GM19025 (cell line): ENCODE results near the gene GALNTL6.
"Not testable (repeated sequence)": the region's sequence is repeated elsewhere in the genome, so short reads cannot be mapped to it uniquely, and the experiment has no call there.

Source experiments
- ATAC-seq: cut with Tn5 transposase; IDR thresholded peaks from one replicate; pipeline ENCODE4 v1.9.1; 2021; ENCODE audit warnings: mild to moderate bottlenecking, low read depth, moderate library complexity; ENCODE audit not compliant: unreplicated experiment

Gene GALNTL6

DNA sequence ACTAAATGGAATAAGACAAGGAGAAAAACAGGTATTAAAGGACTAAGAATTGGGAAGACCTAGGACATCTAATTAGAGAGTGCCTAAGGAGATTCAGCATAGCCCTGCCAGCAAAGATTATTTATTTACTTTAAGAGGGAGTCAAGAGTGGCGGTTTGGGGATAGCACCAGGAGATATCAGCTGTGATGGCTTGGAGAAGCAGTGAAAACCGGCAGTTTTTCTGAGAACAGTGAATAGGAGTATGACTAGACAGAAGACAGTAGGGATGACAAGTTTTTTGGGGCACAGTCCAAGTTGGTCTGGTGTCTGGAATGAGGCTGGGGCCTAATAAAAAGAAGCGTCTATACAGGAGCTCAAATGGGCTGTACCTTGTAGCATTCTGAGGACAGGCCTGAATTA lies 1143.1 kb downstream of the GALNTL6 start:
- not testable (repeated sequence) for ATAC-seq

- no peak for ATAC-seq
These were observed 1144.0 kb downstream of the GALNTL6 start for GRCh38 chr4:172957216-172957615.

GRCh38 chr4:172962564-172963353 lies 1149.6 kb downstream of the GALNTL6 start:
- no peak for ATAC-seq

DNA sequence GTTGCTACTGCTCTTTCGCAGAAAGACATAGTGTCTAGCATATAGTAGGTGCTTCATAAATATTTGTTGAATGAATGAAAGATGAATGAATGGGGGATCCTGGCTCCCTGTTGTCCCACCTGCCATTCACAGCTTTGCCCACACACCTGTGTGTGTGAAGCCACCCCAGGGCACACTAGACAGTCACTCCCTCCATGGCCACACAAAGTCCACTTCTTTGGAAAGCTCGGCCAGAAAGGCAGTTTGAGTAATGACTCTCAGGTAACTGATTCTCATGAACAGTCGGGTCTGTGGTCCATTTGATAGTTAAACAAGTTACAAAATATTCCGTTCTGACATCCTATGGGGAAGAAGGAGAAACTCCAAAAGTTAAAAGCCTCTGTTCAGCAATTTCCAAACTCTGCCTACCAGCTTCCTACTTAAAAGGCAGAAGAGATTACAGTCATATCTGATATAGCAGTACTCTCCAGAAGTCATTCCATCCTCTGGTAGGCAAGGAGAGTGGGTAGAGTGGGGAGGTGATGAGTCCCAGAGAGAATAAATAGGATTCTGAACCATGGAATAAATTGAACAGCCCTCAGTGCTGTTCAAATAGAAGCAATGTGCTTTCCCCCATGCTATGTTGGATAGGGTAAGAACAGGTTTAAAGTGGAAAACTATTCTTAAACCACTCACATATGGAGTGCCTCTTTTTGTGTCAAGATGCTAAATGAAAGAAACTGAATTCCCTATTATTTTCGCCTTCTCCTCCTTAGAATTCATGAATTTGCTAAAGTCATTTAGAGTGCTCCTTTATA lies 1150.5 kb downstream of the GALNTL6 start:
- ATAC-seq = no peak

GRCh38 chr4:172970189-172970588 lies 1157.0 kb downstream of the GALNTL6 start:
- ATAC-seq = not testable (repeated sequence)

- no peak for ATAC-seq
These were observed 1161.4 kb downstream of the GALNTL6 start for GRCh38 chr4:172974586-172974985.

GRCh38 chr4:172975651-172976229 lies 1162.5 kb downstream of the GALNTL6 start:
- no peak for ATAC-seq

DNA sequence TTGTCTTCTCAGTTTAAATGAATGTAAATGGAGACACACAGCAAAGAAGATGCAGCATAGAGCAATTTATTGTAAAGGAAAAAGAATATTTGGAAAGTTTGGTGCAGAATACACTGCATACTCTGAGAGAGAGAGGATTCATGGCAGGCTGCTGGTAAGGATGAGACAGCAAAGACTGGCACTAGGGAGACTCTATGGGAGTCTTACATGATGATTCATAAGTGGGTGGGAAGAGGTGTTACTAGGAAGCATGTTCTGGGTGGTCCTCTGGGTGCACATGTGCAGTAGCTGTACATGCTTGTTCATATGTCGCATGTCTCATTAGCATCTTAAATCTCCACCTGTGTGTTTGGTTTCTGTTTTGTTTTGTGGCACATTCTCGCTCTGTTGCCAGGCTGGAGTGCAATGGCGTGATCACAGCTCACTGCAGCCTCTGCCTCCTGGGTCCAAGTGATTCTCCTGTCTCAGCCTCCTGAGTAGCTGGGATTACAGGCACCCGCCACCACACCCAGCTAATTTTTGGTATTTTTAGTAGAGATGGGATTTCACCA lies 1164.4 kb downstream of the GALNTL6 start:
- not testable (repeated sequence) for ATAC-seq

GRCh38 chr4:172978848-172979247 lies 1165.6 kb downstream of the GALNTL6 start:
- no peak for ATAC-seq

GRCh38 chr4:172979332-172979731 lies 1166.1 kb downstream of the GALNTL6 start:
- ATAC-seq = no peak

- ATAC-seq = no peak
These were observed 1167.0 kb downstream of the GALNTL6 start for GRCh38 chr4:172980219-172980618.

DNA sequence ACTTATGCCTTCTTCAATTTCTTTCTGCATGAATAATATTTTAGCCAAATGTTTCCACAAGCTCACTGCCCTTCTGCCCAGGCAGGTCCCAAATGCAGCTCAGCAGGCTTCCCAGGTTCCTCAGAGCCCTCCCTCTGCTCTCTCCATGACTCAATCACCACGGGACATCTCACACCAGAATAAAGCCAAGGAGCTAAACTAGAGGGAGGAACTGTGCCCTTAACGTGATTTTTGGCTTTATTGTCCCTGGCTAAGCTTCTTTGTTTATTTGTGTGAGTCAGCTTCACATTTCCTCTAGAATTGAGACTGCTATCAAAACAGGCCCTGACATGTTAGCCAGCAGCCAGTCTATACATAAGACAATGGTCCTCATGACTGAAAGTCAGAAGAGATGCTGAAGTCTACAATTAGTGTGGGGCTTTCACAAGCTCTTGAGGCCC lies 1169.0 kb downstream of the GALNTL6 start:
- ATAC-seq = no peak

DNA sequence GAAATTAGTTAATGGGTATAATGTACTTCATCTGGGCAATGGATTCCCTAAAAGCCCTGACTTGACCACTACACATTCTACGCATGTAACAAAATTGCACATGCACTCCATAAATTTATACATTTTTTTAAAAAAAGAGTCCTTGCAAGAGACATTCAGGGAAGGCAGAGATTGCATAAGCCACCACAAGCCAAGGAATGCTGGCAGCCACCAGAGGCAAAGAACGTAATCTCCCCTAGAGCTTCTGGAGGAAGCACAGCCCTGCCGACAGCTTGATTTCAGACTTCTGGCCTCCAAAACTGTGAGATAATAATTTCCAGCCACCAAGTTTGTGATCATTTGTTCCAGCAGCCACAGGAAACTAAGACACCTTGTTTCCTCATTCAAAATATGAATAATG lies 1169.8 kb downstream of the GALNTL6 start:
- no peak for ATAC-seq

DNA sequence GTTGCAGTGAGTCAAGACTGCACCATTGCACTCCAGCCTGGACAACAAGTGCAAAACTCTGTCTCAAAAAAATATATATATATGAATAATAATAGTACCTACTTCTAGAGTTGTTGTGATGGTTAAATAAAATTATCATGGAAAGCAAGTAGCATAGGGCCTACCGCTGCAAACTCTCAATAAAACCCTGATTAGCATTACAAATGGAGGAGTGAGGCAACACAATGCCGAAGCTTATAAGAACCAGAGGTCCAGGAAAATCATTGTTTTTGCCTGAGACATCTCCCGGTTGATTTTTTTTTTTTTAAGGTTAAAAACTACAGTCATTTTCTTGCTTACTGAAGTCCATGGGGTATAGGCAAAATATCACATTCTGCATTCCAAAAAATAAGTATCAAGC lies 1170.4 kb downstream of the GALNTL6 start:
- ATAC-seq = no peak

GRCh38 chr4:172985552-172985951 lies 1172.3 kb downstream of the GALNTL6 start:
- ATAC-seq = no peak

DNA sequence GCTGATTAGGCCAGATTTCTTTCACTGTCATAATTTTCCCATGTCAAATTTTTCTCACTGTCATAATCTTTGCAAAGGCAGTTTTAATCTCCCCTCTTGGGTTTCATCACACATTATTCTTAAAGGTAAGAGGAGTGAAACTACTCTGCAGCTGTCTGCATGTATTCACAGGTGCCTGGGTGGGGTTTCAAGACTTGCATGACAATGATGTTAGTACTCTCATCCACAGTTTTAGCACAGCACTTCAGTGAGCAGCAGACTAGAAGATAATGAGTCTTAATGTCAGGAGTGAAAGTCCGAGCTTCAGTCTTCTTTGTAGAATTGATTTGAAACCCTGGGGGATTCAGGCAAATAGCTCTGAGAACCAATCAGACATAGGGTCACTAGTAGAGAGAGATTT lies 1172.9 kb downstream of the GALNTL6 start:
- peak; percentile 71 for ATAC-seq

- no peak for ATAC-seq
These were observed 1177.0 kb downstream of the GALNTL6 start for GRCh38 chr4:172989984-172990820.

DNA sequence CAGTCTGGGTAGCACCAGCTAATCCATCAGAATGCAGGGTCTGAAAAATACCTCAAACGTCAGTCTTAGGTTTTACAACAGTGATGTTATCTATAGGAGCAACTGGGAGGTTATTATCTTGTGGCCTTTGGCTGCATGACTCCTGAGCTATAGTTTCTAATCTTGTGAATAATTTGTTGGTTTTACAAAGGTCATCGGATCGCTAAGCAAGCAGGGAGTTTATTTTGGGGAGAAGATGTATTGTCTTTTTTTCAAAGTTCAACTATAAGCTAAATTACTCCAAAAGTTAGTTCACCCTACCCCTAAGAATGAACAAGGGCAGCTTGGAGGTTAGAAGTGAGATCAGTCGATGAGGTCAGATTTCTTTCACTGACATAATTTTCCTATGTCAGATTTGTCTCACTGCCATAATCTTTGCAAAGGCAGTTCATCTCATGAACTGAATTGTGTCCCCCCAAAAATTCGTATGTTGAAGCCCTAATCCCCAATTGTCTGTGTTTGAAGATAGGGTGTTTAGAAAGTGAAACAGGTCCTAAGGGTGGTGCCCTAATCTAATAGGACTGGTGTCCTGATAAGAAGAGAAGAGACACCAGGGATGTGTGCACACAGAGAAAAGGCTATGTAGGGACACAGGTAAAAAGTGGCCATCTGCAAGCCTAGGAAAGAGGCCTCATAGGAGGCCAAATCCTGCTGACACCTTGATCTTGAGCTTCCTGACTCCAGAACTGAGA lies 1179.6 kb downstream of the GALNTL6 start:
- ATAC-seq = no peak

GRCh38 chr4:172995161-172995560 lies 1182.0 kb downstream of the GALNTL6 start:
- no peak for ATAC-seq
